Thyroid gland (tissue), 4 donors: ENCODE data around the gene COL25A1.
"Not testable (repeated sequence)": the region's sequence is repeated elsewhere in the genome, so short reads cannot be mapped to it uniquely, and the experiment has no call there.

ENCODE experiments used
- POLR2A ChIP-seq, 2 donors: fragments of 450-650 bp; IDR thresholded peaks; one replicate each; pipeline ENCODE4 v1.6.1; 2017; ENCODE audit warnings: antibody characterized with exemption in 2 of 2, mild to moderate bottlenecking in 2 of 2, moderate library complexity in 1 of 2
- TF ChIP-seq, protein P1 (sequence below), 6 experiments: fragments of 200-600 bp in 3 of 6; fragments of 450-650 bp in 3 of 6; sonication (generic) in 3 of 6; IDR thresholded peaks; one replicate each; pipeline ENCODE4 v1.5.1; 2016 to 2019; ENCODE audit warnings: antibody characterized with exemption in 6 of 6, mild to moderate bottlenecking in 2 of 6, inconsistent platforms in 1 of 6, moderate library complexity in 1 of 6

DNA sequence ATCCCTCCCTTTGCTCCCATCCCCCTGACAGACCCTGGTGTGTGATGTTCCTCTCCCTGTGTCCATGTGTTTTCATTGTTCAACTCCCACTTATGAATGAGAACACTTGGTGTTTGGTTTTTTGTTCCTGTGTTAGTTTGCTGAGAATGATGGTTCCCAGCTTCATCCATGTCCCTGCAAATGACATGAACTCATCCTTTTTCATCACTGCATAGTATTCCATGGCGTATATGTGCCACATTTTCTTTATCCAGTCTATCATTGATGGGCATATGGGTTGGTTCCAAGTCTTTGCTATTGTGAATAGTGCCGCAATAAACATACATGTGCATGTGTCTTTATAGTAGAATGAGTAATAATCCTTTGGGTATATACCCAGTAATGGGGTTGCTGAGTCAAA is 164.3 kb downstream of the COL25A1 start:
- TF ChIP-seq, protein P1, sequence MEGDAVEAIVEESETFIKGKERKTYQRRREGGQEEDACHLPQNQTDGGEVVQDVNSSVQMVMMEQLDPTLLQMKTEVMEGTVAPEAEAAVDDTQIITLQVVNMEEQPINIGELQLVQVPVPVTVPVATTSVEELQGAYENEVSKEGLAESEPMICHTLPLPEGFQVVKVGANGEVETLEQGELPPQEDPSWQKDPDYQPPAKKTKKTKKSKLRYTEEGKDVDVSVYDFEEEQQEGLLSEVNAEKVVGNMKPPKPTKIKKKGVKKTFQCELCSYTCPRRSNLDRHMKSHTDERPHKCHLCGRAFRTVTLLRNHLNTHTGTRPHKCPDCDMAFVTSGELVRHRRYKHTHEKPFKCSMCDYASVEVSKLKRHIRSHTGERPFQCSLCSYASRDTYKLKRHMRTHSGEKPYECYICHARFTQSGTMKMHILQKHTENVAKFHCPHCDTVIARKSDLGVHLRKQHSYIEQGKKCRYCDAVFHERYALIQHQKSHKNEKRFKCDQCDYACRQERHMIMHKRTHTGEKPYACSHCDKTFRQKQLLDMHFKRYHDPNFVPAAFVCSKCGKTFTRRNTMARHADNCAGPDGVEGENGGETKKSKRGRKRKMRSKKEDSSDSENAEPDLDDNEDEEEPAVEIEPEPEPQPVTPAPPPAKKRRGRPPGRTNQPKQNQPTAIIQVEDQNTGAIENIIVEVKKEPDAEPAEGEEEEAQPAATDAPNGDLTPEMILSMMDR (IDR thresholded peaks at IDR 0.05), result not testable (repeated sequence)
- TF ChIP-seq POLR2A (IDR thresholded peaks at IDR 0.05), result not testable (repeated sequence)
